ENCODE data around the gene DPYSL4.

The DPYSL4 gene

GRCh38 chr10:132239126-132240031, 52.6 kb downstream of the DPYSL4 start:
- DNase-seq (ENCODE audit: low read depth in 2 of 2, low spot score in 1 of 2): no peak

- DNase-seq (ENCODE audit: low read depth in 2 of 2, low spot score in 1 of 2): no peak
Observed at GRCh38 chr10:132240156-132240555, 53.4 kb downstream of the DPYSL4 start.

GRCh38 chr10:132240581-132240980, 53.8 kb downstream of the DPYSL4 start:
- no peak for DNase-seq (ENCODE audit: low read depth in 2 of 2, low spot score in 1 of 2)

GRCh38 chr10:132241086-132241485, 54.3 kb downstream of the DPYSL4 start:
- no peak for DNase-seq (ENCODE audit: low read depth in 2 of 2, low spot score in 1 of 2)

GRCh38 chr10:132241496-132241895, 54.7 kb downstream of the DPYSL4 start:
- DNase-seq (ENCODE audit: low read depth in 2 of 2, low spot score in 1 of 2): no peak

GRCh38 chr10:132242103-132242840, 55.5 kb downstream of the DPYSL4 start:
- DNase-seq (ENCODE audit: low read depth in 2 of 2, low spot score in 1 of 2): no peak

- DNase-seq (ENCODE audit: low read depth in 2 of 2, low spot score in 1 of 2): no peak
Observed at GRCh38 chr10:132243141-132243540, 56.4 kb downstream of the DPYSL4 start.

GRCh38 chr10:132243626-132244025, 56.9 kb downstream of the DPYSL4 start:
- no peak for DNase-seq (ENCODE audit: low read depth in 2 of 2, low spot score in 1 of 2)

GRCh38 chr10:132245056-132245455, 58.3 kb downstream of the DPYSL4 start:
- DNase-seq (ENCODE audit: low read depth in 2 of 2, low spot score in 1 of 2): no peak

- no peak for DNase-seq (ENCODE audit: low read depth in 2 of 2, low spot score in 1 of 2)
Observed at GRCh38 chr10:132246296-132246695, 59.5 kb downstream of the DPYSL4 start.

- no peak for DNase-seq (ENCODE audit: low read depth in 2 of 2, low spot score in 1 of 2)
Observed at GRCh38 chr10:132247943-132248342, 61.2 kb downstream of the DPYSL4 start.

- peak in 1 of 2 donors; percentile 32 for DNase-seq (ENCODE audit: low read depth in 2 of 2, low spot score in 1 of 2)
Observed at GRCh38 chr10:132248455-132249225, 61.9 kb downstream of the DPYSL4 start.

GRCh38 chr10:132249226-132249724, 62.5 kb downstream of the DPYSL4 start:
- DNase-seq (ENCODE audit: low read depth in 2 of 2, low spot score in 1 of 2): no peak

- no peak for DNase-seq (ENCODE audit: low read depth in 2 of 2, low spot score in 1 of 2)
Observed at GRCh38 chr10:132249824-132250375, 63.2 kb downstream of the DPYSL4 start.

GRCh38 chr10:132250481-132251475, 64.0 kb downstream of the DPYSL4 start:
- no peak for DNase-seq (ENCODE audit: low read depth in 2 of 2, low spot score in 1 of 2)

- no peak for DNase-seq (ENCODE audit: low read depth in 2 of 2, low spot score in 1 of 2)
Observed at GRCh38 chr10:132251928-132252327, 65.2 kb downstream of the DPYSL4 start.

GRCh38 chr10:132252412-132252811, 65.7 kb downstream of the DPYSL4 start:
- DNase-seq (ENCODE audit: low read depth in 2 of 2, low spot score in 1 of 2): no peak

GRCh38 chr10:132253092-132253687, 66.4 kb downstream of the DPYSL4 start:
- DNase-seq (ENCODE audit: low read depth in 2 of 2, low spot score in 1 of 2): no peak

- DNase-seq (ENCODE audit: low read depth in 2 of 2, low spot score in 1 of 2): no peak
Observed at GRCh38 chr10:132254841-132255240, 68.1 kb downstream of the DPYSL4 start.

Measured in stimulated activated CD8-positive, alpha-beta memory T cell treated with anti-CD3 and anti-CD28 coated beads, Interleukin-4, amount 100 ng/mL, for 4 hours (primary cell).